ENCODE measurements around the gene LDLRAD3. TPM values are rescaled to one million over a fixed set of nuclear protein-coding genes. Genes with fewer than 3 reads are reported as not detected.
"Not testable (repeated sequence)": the region's sequence is repeated elsewhere in the genome, so short reads cannot be mapped to it uniquely, and the experiment has no call there.

LDLRAD3 gene
- total and polyA plus RNA-seq, 4 donors: 2.2 to 14.3 (median 9.9) TPM

- Histone ChIP-seq H3K9me3 (ENCODE audit: control insufficient read depth in 4 of 4, insufficient read depth in 3 of 4, low read length in 3 of 4) (no peaks in the 10 kb centered on the region), H3K27ac (ENCODE audit: low read depth in 1 of 2, low read length in 1 of 2) (no peak overlapping the region), H3K4me1 (ENCODE audit: control insufficient read depth in 5 of 5, insufficient read depth in 5 of 5, low read length in 5 of 5) (peaks cover 0 to 9% (median 0%) of the 10 kb centered on the region in 5 donors), H3K4me3 (no peak overlapping the region), H3K27me3 (ENCODE audit: control insufficient read depth in 3 of 3, insufficient read depth in 3 of 3, low read length in 2 of 3) (no peaks in the 10 kb centered on the region), H3K36me3 (ENCODE audit: control insufficient read depth in 4 of 4, insufficient read depth in 4 of 4, low read length in 4 of 4) (no peaks in the 10 kb centered on the region), H3K9ac (ENCODE audit: insufficient read depth in 1 of 2, low read length in 2 of 2) (no peak overlapping the region)
- DNase-seq (no peak), ATAC-seq (ENCODE audit: insufficient read depth, low FRiP score) (no peak)
- TF ChIP-seq CTCF (IDR thresholded peaks at IDR 0.05; ENCODE audit: control extremely low read depth, extremely low read depth): no peak
- 87 to 91% methylated on average over 3 of the region's 3 CpGs for WGBS, 2 donors
Measured at GRCh38 chr11:36187622-36188021, 243.8 kb downstream of the LDLRAD3 start.

DNA sequence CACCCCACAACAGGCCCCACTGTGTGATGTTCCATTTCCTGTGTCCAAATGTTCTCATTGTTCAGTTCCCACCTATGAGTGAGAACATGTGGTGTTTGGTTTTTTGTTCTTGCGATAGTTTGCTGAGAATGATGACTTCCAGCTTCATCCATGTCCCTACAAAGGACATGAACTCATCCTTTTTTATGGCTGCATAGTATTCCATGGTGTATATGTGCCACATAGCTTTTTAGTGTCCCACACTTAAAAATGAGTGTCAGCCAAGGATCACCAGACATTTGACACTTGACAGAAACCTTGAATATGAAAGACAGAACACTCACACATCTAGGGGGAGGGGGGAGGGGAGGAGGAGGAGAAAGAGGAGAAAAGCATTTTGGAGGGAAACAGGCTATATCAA lies 245.9 kb downstream of the LDLRAD3 start:
- not testable (repeated sequence) for ATAC-seq (ENCODE audit: insufficient read depth, low FRiP score); H3K9me3 ChIP-seq (ENCODE audit: control insufficient read depth in 4 of 4, insufficient read depth in 3 of 4, low read length in 3 of 4); H3K36me3 ChIP-seq (ENCODE audit: control insufficient read depth in 4 of 4, insufficient read depth in 4 of 4, low read length in 4 of 4); DNase-seq; H3K4me1 ChIP-seq (ENCODE audit: control insufficient read depth in 5 of 5, insufficient read depth in 5 of 5, low read length in 5 of 5); H3K27me3 ChIP-seq (ENCODE audit: control insufficient read depth in 3 of 3, insufficient read depth in 3 of 3, low read length in 2 of 3); H3K9ac ChIP-seq (ENCODE audit: insufficient read depth in 1 of 2, low read length in 2 of 2); H3K27ac ChIP-seq (ENCODE audit: low read depth in 1 of 2, low read length in 1 of 2); H3K4me3 ChIP-seq
- WGBS, 2 donors: 93 to 100% methylated on average over 1 of the region's 1 CpG

DNA sequence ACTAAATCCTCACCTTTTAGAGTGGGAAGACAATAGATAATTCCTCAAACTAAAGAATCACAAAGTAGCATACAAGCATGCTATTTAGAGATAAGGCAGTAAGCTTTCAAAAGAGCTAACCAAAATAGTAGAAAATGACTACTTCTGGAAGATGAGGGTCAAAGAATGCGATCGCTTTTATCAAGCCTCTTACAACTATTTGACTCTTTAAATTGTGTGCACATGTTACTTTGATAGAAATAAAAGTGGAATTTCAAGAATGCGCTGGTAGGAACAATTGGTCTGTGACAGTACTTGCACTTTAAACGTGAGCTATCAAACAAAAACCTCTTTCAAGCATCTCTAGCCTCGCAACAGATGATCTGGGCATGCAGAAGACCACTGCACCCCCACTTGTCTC lies 248.1 kb downstream of the LDLRAD3 start:
- no peak for TF ChIP-seq CTCF (IDR thresholded peaks at IDR 0.05; ENCODE audit: control extremely low read depth, extremely low read depth)
- Histone ChIP-seq H3K4me1 (ENCODE audit: control insufficient read depth in 5 of 5, insufficient read depth in 5 of 5, low read length in 5 of 5) (peaks cover 0 to 20% (median 1%) of the 10 kb centered on the region in 5 donors), H3K27ac (ENCODE audit: low read depth in 1 of 2, low read length in 1 of 2) (no peak overlapping the region), H3K9me3 (ENCODE audit: control insufficient read depth in 4 of 4, insufficient read depth in 3 of 4, low read length in 3 of 4) (no peaks in the 10 kb centered on the region), H3K36me3 (ENCODE audit: control insufficient read depth in 4 of 4, insufficient read depth in 4 of 4, low read length in 4 of 4) (no peaks in the 10 kb centered on the region), H3K4me3 (no peak overlapping the region), H3K9ac (ENCODE audit: insufficient read depth in 1 of 2, low read length in 2 of 2) (no peak overlapping the region), H3K27me3 (ENCODE audit: control insufficient read depth in 3 of 3, insufficient read depth in 3 of 3, low read length in 2 of 3) (no peaks in the 10 kb centered on the region)
- DNase-seq (no peak), ATAC-seq (ENCODE audit: insufficient read depth, low FRiP score) (no peak)
- 75 to 81% methylated on average over 5 of the region's 5 CpGs for WGBS, 2 donors

DNA sequence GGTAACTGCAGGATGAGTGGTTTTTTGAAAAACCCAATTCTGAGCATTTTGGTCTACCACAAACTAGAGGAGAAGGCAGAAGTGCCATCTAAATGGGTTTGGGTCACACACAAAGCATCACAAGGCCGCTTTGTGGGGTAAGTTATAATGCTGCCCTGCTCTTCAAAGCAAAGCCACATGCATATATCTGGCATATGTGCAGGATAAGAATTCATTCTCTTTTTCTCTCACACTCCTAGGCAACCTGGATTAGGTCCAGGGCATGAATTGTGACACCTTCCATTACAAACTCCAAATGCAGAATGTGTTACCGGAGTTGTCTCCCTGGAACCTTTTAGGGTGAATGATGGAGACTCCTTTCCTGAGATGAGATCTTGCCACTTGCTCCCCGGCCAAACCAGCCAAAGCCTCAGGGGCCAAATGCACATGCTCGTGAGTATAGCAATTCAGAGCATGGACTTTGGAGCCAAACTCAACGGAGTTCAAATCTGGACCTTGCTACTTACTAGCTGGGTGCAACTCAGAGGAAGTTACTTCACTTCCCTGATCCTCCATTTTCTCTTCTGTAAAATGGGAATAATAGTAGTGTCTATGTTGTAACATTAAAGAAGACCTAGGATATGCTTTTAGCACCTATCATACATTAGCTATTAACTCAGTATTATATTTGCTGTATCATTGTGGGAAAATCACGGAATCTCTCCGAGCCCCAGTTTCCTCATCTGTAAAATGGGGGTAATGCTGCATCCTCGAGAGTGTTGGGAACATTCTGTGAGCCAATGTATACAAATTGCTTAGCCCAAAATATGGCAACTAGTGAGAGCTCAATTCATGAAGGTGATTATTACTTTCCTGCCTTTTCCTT lies 248.8 kb downstream of the LDLRAD3 start:
- Histone ChIP-seq H3K9ac (ENCODE audit: insufficient read depth in 1 of 2, low read length in 2 of 2) (no peak overlapping the region), H3K4me3 (no peak overlapping the region), H3K36me3 (ENCODE audit: control insufficient read depth in 4 of 4, insufficient read depth in 4 of 4, low read length in 4 of 4) (no peaks in the 10 kb centered on the region), H3K4me1 (ENCODE audit: control insufficient read depth in 5 of 5, insufficient read depth in 5 of 5, low read length in 5 of 5) (peaks cover 0 to 23% (median 4%) of the 10 kb centered on the region in 5 donors), H3K9me3 (ENCODE audit: control insufficient read depth in 4 of 4, insufficient read depth in 3 of 4, low read length in 3 of 4) (no peaks in the 10 kb centered on the region), H3K27ac (ENCODE audit: low read depth in 1 of 2, low read length in 1 of 2) (no peak overlapping the region), H3K27me3 (ENCODE audit: control insufficient read depth in 3 of 3, insufficient read depth in 3 of 3, low read length in 2 of 3) (no peaks in the 10 kb centered on the region)
- ATAC-seq (ENCODE audit: insufficient read depth, low FRiP score) (no peak), DNase-seq (no peak)
- 90 to 91% methylated on average over 8 of the region's 8 CpGs for WGBS, 2 donors
- no peak for TF ChIP-seq CTCF (IDR thresholded peaks at IDR 0.05; ENCODE audit: control extremely low read depth, extremely low read depth)

Data from lung (tissue), 12 donors.